Keratinocyte (primary cell): ENCODE measurements around the gene FAM32A.

ENCODE experiments used
- EZH2 ChIP-seq: IDR thresholded peaks from one replicate; pipeline ENCODE4 v1.6.1; 2012; ENCODE audit warnings: inconsistent platforms, mild to moderate bottlenecking, low read length, moderate library complexity
- TF ChIP-seq, protein P1 (sequence below), 3 experiments: IDR thresholded peaks in 1 of 3; conservative IDR thresholded peaks in 1 of 3; optimal IDR thresholded peaks in 1 of 3; 2 replicates in 2 of 3; 3 replicates in 1 of 3; pipeline versions ENCODE3 to v1.5.1; 2011; ENCODE audit warnings: low read length in 3 of 3, mild to moderate bottlenecking in 3 of 3, moderate library complexity in 2 of 3, control low read depth in 1 of 3, inconsistent platforms in 1 of 3; ENCODE audit not compliant: insufficient read depth in 2 of 3; ENCODE audit errors: extremely low read depth in 1 of 3

DNA sequence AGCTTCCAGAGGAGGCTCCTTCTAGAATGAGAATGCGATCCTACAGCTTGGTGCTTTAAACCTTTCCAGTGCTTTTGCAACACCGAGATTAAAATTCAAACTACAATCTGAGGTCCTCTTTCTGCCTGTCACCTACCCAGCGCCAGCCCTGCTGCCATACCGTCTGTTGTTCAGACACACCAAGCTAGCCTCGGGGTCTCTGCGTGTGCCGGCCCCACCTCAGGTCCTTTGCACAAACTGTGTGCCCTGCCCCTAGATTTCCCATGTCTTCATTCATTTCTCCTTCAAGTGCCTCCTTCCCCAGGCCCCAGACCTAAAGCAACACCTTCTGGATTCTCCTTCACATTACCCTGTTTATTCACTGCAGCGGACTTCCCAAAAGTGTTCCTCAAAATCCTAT lies 30.7 kb upstream of the FAM32A start:
- TF ChIP-seq, protein P1, sequence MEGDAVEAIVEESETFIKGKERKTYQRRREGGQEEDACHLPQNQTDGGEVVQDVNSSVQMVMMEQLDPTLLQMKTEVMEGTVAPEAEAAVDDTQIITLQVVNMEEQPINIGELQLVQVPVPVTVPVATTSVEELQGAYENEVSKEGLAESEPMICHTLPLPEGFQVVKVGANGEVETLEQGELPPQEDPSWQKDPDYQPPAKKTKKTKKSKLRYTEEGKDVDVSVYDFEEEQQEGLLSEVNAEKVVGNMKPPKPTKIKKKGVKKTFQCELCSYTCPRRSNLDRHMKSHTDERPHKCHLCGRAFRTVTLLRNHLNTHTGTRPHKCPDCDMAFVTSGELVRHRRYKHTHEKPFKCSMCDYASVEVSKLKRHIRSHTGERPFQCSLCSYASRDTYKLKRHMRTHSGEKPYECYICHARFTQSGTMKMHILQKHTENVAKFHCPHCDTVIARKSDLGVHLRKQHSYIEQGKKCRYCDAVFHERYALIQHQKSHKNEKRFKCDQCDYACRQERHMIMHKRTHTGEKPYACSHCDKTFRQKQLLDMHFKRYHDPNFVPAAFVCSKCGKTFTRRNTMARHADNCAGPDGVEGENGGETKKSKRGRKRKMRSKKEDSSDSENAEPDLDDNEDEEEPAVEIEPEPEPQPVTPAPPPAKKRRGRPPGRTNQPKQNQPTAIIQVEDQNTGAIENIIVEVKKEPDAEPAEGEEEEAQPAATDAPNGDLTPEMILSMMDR (optimal IDR thresholded peaks at IDR 0.05 in 1 of 3, IDR thresholded peaks at IDR 0.05 in 1 of 3, conservative IDR thresholded peaks at IDR 0.05 in 1 of 3; ENCODE audit: extremely low read depth in 1 of 3, insufficient read depth in 2 of 3, low read length in 3 of 3): no peak
- no peak for TF ChIP-seq EZH2
